Renal cortex interstitium (tissue), 11 donors: ENCODE data around the gene SUPT6H. TPM values are rescaled to one million over a fixed set of nuclear protein-coding genes. Genes with fewer than 3 reads are reported as not detected.

Experiments used
- DNase-seq, 11 donors: peaks; one replicate each; pipeline ENCODE4 v3.0.0-alpha.2; 2013; ENCODE audit warnings: low read depth in 9 of 11, low spot score in 4 of 11; ENCODE audit errors: extremely low read depth in 1 of 11
- polyA plus RNA-seq, 3 donors: library from polyadenylated mRNA; unstranded; fragments of 120-200 nt; gene quantifications; one replicate each; pipeline ENCODE4 v1.2.1, GENCODE V29; 2013; ENCODE audit not compliant: insufficient read length in 3 of 3

The SUPT6H gene
- polyA plus RNA-seq, 3 donors: 71.4 to 75.8 (median 72.4) TPM

DNA sequence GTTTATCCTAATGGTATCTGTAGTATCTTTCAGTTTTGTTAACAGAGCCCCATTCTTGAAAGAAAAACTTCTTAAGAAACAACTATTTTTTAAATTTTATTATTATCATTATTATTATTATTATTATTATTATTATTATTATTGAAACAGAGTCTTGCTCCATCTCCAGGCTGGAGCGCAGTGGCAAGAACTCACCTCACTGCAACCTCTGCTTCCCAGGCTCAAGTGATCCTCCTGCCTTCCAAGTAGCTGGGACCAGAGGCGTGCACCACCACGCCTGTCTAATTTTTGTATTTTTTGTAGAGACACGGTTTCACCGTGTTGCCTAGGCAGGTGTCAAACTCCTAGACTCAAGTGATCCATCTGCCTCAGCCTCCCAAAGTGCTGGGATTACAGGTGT lies 23.4 kb downstream of the SUPT6H start:
- DNase-seq: no peak

DNA sequence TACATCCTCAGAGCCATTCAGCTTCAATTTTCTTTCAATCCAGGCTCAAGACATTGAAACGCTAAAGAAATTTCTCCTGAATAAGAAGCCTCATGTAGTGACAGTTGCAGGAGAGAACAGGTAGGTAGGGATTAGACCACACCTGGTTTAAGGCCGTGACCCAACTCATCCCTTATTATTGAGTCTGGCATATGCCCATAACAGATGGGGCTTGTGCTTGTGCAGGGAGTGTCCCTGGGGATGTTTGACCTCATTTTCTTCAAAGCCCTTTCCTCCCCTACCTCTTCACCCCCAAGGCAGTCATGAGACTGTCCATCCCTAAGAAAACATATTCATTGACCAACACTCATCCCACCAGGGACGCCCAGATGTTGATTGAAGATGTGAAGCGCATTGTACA lies 24.3 kb downstream of the SUPT6H start:
- DNase-seq: no peak

DNA sequence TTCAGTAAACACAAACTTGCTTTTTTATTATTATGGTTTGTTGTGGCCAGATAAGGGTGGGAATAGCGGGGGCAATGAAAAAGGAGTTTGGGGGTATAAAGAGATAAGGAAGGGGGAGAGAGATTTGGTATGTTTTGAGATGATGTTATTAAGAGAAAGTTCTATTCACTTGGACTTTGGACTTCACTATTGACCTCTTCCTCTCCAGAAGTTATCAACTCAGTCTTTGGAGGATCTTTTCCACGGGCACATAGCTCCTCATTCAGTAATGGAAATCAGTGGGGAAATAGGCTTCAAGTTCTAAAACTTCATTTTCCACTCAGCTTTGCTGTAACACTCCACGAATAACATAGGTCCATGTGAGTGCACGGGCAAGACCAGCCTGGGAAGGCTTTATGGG lies 26.5 kb downstream of the SUPT6H start:
- DNase-seq: no peak

DNA sequence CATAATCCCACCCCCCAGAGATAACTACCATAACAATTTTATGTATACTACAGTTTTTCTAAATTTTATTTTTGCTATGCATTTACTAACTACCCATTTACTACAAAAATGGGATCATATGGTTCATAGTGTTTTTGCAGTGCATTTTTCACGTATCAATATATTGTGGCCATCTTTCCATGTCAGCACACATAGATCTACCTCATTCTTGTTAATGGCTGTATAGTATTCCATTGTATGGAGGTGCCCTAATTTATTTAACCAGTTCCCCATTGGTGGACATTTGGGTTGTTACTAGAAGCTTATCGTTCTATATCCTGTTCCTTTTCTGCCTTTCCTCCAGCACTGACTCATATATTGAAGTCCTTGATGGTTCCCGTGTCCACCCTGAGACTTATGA lies 27.0 kb downstream of the SUPT6H start:
- DNase-seq: no peak

DNA sequence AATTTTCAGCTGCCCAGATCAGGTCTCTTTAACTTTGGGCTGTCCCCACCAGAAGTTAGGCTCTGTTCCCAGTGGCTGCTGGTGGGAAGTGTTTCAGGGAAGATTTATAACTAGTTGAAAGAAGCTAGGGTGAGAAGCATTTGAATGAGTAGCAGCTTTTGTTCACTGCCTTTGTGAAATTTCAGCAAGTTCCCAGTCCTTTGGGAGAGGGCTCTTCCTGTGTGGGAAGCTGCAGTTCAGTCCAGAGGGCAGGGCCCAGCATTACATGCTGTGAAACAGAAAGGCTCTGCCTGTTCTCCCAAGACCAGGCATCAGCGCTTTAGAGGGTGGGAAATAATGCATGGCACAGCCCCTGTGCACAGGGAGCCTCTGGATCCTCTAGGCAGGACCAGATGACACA lies 31.9 kb downstream of the SUPT6H start:
- DNase-seq: no peak

DNA sequence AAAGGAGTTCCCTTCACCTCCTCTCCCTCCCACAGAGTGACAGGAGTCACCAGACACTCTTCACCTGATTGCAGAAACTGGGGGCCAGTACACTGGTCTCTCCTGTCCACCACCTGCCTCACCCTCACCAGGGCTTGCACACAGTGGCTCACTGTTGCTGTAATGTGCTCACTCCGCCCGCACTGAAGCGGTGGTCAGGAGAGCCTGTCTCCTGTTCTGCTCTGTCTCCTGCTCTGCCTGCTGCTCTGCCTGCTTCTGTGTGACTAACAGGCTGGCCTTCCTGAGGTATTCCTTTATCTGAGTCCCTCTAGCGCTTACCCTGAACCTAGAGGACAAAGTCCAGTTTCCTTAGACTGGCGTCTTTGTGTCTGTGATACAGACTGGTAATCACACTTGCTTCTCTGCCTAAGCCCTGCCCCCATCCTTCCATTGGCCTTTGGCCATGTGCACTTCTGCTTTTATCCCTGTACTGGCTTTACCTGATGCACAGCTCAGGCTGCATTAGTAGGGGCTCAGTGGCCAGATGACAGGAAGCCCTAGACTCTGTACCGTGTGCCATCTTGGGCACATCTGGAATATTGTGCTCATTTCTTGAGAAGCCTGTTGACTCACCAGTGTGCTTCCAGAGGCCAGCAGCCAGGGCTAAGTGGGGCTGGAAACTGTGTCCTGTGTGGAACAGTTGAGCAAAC lies 36.4 kb downstream of the SUPT6H start:
- peak in 1 of 11 donors; percentile 57 for DNase-seq

DNA sequence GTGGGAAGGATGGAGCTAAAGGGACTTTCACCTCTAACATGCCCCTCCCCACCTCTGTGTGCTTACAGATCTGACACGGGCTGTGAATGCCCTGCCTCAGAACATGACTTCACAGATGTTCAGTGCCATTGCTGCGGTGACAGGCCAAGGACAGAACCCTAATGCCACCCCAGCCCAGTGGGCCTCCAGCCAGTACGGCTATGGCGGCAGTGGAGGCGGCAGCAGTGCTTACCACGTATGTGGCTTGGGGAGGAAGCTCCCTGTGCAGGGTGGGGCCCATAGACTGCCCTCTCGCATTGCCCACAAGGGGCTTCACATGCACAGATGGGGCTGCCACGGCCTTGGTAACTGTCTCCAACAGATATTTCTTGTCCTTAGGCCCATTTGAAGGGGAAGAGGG lies 38.3 kb downstream of the SUPT6H start:
- no peak for DNase-seq

DNA sequence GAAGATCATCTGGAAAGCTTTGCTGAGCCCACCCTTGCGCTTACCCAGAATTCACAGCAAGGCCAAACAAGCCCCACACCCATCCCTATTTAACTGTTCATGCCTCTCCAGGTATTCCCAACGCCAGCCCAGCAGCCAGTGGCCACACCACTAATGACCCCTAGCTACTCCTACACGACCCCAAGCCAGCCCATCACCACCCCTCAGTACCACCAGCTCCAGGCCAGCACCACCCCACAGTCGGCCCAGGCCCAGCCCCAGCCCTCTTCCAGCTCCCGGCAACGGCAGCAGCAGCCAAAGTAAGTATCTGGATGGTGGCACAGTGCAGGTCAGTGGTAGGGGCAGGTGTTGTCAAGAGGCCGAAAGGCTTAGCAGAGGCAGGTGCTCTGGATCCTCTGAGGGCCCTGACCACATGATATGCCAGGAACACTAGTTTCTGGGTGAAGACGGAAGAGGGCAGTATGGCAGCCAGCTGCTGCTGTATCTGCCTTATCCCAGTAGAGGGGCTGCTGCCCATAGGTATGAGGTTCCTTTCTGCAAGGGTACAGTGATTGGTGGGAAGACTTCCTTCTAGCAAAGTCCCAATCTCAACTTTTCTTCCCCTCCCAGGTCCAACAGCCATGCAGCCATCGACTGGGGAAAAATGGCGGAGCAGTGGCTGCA lies 39.0 kb downstream of the SUPT6H start:
- DNase-seq: no peak

DNA sequence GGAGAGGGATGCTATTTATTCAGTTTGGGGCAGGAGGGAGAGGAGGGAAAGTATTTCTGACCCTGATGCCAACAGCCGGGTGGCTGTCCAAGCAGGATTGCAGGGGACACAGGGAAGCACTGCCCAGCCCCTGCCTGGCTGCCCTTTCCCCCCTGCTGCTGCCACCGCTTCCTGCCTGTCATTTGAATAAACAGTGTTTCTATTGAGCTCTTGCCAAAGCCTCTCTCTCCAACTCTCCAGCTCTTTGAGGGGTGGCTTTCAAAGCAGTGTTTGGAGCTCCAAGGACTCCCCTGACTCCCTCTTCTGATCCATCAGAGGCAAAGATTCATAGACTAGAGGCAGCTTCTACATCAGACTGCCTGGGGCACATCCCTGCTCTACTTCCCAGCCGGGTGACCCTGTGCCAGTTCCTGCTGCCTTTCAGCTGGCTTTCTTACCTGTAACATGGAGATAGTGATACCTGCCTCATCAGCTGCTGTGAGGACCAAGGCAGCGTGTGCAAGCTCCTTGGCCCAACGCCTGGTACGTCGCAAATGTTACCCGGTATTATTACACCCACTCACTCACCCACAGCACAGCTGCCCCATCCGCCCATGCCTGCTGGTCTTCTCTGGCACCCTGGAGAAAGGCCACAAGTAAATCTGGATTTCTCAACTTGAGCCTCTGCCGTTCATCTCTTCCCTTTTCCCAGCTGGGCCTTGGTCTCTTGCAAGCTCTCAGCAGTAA lies 40.2 kb downstream of the SUPT6H start:
- no peak for DNase-seq

DNA sequence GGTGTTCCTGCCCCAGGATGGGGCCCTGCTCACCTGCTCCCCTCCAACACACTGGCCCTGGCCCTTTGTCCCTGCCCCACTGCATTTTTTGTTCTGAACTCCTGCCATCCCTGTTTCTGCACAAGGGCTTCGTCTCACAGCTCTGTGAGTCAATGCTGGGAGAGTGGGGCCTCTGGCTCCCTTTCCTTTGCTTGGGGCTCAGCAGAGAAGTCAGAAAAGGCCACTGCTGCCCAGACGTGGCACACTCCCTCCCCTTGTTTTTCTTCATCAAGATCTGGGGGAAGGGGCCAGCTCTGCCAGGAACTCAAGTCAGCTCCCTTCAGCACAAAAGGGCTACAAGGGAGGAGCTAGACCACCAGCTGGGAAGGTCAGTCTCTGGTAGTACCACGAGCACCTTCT lies 40.7 kb downstream of the SUPT6H start:
- DNase-seq: no peak

DNA sequence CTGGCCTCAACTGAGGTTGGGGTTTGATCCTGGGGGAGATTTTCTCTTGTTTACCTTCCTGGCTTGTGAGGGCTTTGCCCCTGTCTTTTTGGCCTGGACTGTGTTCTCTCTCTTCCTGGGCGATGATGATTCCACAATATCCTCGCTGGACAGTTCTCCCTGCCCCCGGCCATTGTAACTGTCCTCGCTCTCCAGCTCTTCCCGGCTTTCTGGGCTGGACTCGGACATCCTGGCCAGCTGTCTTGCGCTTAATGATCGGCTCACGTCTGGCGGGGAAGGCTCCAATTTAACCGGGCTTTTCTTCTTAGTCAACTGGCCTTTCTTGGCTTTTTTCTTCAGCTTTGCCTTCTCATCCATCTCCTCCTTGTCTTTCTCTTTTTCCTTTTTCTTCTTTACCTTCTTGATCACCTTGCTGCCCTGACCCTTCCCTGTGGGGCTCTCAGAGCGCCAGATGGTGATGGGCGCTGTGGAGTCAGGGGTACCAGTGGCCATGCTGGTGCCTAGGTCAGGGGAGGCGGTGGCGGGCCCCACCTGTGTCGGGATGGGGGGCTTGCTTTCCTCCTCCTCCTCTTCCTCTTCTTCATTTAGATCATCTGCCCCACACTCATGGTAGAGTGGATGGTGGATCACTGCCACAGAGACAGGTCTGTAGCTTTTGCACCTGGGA lies 41.7 kb downstream of the SUPT6H start:
- no peak for DNase-seq

DNA sequence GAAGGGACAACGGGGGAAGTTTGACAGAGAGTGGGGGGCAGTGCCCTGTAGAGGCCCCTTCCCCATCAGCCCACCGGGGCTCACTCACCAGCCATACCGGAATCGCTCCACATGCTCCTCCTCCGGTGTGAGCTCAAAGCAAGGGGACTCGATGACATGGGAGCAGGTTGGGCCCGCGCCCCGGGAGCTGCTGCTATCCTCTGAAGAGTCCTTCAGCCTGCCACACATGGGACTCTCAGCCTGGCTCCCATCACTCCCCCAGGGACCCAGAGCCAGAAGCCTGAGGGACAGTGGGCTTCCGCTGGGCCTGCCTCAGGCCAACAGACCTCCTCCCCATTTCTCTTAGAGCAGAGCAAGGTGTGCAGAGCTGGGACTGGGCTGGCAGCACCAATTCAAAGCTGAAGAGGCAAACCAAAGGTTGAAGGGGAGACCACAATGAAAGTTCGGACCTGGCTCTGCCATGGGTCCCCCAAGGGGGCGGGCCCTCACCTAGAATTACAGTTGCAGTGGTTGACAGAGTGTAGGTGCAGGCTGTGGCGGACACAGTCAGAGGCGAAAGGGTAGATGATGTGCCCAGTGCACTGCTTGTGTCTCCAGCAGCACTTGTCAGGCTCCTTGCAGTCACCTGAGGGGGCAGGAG lies 42.3 kb downstream of the SUPT6H start:
- no peak for DNase-seq

DNA sequence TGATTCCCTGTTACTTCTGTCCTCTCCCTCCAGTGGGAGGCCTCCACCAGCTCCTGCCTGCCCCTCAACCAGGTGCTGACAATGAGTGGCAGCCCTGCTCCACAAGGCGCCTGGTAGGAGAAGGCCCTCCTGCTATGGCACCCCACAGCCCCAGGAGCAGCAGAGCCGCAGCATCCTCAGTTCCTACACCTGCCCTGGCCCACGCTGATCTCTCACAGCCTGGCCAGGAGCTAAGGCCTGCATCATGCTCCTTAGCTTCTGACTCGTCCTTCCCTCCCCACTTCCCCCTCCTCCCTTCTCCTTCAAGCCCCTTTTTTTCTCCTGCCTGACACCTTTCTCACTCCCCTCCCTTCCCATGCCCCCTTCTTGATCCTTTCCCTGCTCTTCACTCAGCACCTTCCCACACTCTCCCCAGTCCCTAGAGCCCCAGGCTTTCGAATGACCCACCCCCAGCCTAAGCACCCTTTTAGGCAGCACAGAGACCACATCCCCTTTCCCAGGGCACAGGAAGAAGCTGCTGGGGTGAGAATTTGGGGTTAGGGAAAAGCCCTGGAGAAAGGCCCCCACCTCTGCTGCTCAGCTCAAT lies 43.2 kb downstream of the SUPT6H start:
- DNase-seq: no peak

DNA sequence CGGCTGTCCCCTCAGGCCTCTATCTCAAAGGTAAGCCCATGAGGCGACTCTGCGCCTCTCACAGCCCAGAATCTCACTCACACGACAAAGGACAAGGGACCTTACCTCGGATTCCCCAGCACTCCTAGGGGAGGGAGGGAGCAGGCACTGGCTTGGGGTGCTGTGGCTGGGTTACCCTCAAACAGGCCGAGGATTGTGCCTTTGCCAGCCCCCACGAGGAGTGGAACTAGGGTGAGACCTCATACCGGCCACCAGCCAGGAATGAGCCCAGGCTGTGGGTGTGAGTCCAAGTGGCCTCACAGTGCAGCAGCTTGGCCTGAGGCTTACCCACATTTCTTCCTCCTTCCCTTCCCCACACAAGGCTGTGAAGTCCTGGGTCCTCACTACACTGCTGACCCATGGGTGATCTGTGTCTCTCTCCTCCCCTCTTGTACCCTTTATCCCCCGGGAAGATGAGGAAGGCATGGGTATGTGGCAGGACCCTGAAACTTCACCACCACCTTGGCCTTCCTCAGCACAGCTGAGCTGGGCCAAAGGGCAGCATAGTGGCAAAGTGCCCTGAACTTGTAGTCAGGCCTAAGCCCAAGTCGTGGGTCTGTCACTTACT lies 43.8 kb downstream of the SUPT6H start:
- DNase-seq: no peak

DNA sequence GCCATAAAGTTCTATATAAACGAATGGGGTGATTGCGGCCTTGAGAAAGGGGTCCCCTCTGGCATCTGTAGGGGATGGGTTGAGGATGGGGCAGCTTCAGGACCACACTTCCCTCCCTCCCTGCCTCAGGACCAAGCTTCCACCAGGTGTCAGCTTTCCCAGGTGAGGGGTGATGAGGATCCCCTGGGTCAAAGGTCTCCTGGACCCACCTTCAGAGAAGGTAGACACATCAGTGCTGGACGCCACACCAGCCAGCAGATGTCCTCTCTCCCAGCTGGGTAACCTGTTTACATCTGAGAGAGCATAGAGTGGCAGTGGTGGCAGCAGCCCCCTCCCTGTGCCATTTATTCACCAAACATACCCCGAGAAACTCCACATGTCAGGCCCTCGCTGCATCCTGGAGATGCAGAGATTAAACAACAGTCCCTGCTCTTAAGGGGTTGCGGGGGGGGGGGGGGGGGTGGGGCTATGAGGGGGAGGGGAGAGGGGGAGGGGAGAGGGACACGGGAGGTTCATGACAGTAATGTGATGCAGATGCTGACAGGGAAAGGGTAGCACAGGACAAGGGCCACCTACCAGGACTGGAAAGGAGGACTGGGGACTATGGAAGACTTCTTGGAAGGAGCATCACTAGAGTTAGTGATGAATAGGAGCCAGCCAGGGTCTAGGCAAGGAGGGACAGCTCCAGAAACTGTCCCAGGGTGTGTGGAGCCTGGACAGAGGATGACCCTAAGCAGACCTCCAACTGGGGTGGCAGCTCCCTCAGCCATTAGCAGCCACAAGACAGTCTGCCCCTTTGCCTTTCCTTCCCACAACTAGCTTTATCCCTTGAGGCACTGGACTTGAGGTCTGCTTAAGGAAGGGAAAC lies 44.7 kb downstream of the SUPT6H start:
- no peak for DNase-seq

DNA sequence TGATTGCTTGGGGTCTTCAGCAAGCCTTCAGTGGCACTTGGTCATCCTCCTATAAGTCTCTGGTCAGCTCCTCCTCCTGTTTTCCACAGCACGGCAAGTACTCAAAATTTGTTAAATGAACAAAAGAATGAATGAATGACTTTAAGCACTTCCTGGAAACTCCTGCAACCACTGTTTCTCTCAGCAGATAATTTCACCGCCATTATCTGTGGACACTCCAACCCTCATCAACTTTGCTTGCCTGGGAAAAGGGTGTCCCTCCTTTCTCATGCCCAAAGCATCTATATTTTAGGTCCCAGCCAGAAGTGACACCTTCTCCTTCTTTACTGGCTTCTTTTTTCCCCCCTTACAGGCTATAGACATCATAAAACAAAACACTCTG lies 45.3 kb downstream of the SUPT6H start:
- DNase-seq: no peak

DNA sequence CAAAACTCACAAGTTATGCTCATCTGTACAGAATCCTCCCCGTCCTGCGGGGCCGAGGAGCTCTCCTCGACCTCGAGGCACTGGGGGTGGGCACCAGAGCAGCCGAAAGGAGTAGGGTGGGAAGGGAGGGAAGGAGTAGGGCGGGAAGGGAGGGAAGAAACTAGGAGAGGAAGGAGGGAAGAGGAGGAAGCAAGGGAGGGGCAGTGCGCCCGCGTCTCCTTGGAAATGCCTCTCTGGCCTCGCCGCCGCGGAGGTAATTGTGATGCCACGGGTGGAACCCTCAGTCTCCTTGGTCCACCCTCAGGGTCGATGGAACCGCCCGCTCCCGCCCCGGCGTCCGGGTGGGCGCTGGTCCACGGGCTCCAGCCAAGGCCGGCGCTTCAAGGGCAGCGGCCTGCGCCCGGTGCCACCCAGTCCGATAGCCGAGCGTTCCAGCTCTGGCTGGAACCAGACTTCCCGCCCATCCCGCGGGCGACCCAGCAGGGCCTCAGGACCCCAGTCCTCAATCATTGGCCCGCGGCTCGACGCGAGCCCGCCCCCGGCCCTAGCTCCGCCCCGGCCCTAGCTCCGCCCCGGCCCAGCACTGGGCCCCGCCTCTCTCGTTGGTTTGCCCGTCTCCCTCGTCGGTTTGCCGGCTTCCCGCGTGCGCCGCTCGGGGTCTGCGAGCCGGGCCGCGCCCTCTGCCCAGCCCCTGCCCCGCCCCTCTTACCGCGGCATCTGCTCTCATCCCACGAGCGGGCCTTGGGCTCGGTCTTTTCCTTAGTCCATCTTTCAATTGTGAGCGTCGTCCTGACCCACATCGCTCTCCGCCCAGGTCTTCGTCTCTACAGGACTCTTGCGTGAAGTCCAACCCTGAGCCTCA lies 49.1 kb downstream of the SUPT6H start:
- DNase-seq: peak in 9 of 11 donors; percentile 83 to 91 (median 90)
